K562 (cell line): ENCODE measurements around the gene PDIA4. TPM values are rescaled to one million over a fixed set of nuclear protein-coding genes. Genes with fewer than 3 reads are reported as not detected.

Experiments
- CBX3 ChIP-seq, 2 experiments: IDR thresholded peaks; 1 replicate in 1 of 2; 2 replicates in 1 of 2; pipeline ENCODE4 v1.6.1; 2012; ENCODE audit warnings: inconsistent platforms in 2 of 2, low read length in 2 of 2, borderline replicate concordance in 1 of 2, control low read depth in 1 of 2
- CHD1 ChIP-seq: fragments of 200-600 bp; sonication (generic); IDR thresholded peaks from one replicate; pipeline ENCODE4 v1.6.1; 2012; ENCODE audit warnings: mild to moderate bottlenecking, moderate library complexity, low read length, inconsistent platforms
- DPF2 ChIP-seq: fragments of 450-650 bp; IDR thresholded peaks from 2 replicates; pipeline ENCODE4 v1.6.1; 2016
- E2F5 ChIP-seq: sonication (generic); formaldehyde crosslinking; IDR thresholded peaks from 2 replicates; pipeline ENCODE4 v1.8.0; 2022; ENCODE audit warnings: mild to moderate bottlenecking, missing genetic modification reagents
- MECOM ChIP-seq: fragments of 250-450 bp; sonication (Bioruptor Pico); IDR thresholded peaks from 2 replicates; pipeline ENCODE4 v1.8.0; 2022; ENCODE audit warnings: inconsistent platforms
- NRF1 ChIP-seq, 2 experiments: fragments of 450-650 bp; IDR thresholded peaks in 1 of 2; conservative IDR thresholded peaks in 1 of 2; 2 replicates each; pipeline ENCODE4 v1.6.1; 2014; ENCODE audit warnings: mild to moderate bottlenecking in 2 of 2
- ZNF24 ChIP-seq: fragments of 450-650 bp; IDR thresholded peaks from 2 replicates; pipeline ENCODE4 v1.6.1; 2016
- ZNF395 ChIP-seq: fragments of 200-800 bp; sonication (Bioruptor generic); IDR thresholded peaks from 2 replicates; pipeline ENCODE4 v1.6.1; 2017; ENCODE audit warnings: missing genetic modification characterization, missing compliant biosample characterization
- polyA plus RNA-seq, 8 experiments: library from polyadenylated mRNA; depleted of rRNA in 4 of 8; stranded (reverse) in 5 of 8; unstranded in 3 of 8; fragments of >200 nt; fragmentation: Nextera tagmentation in 2 of 8; fragmentation: Illumina TruSeq in 1 of 8; extraction: Ambion mirVana in 2 of 8; extraction: Trizol in 1 of 8; gene quantifications; 2 replicates each; pipeline versions ENCODE4 v1.2.1 to v1.2.3, GENCODE V29; 2011 to 2014; ENCODE audit warnings: inconsistent platforms in 1 of 8, missing spikeins in 1 of 8
- total RNA-seq, 7 experiments: library from RNA; depleted of rRNA in 6 of 7; stranded (reverse); fragments of >200 nt in 6 of 7; fragmentation: Illumina TruSeq in 2 of 7; extraction: Trizol in 2 of 7; gene quantifications; 2 replicates each; pipeline versions ENCODE4 v1.2.1 to v1.2.3, GENCODE V29; 2011 to 2021; ENCODE audit warnings: low replicate concordance in 1 of 7

PDIA4 gene
- total and polyA plus RNA-seq, 9 of the 15 experiments (the other 6 are each of a cell fraction or from before 2014, with no cell fraction given) = 9.1 to 175 (median 146) TPM

- peak in 1 of 2 experiments; percentile 10; a peak in 1 of 3 replicates for TF ChIP-seq CBX3 (IDR thresholded peaks at IDR 0.05; ENCODE audit: borderline replicate concordance in 1 of 2, low read length in 2 of 2)
- 0 out of 2 replicates have a peak, but pooled peaks have one; percentile 9 for TF ChIP-seq ZNF395 (CRISPR knock-in tag)
- TF ChIP-seq MECOM (CRISPR knock-in tag) = no peak
- 0 out of 2 replicates have a peak, but pooled peaks have one; percentile 68 for TF ChIP-seq E2F5 (CRISPR knock-in tag)
- peak; percentile 49 to 55; a peak in 2 of 4 replicates for TF ChIP-seq NRF1 (conservative IDR thresholded peaks at IDR 0.05 in 1 of 2, IDR thresholded peaks at IDR 0.05 in 1 of 2)
- peak; percentile 70 for TF ChIP-seq CHD1
- TF ChIP-seq DPF2 = peak; percentile 10
- peak; percentile 92 for TF ChIP-seq ZNF24
Observed at GRCh38 chr7:148987751-148988512, 40.4 kb downstream of the PDIA4 start (continued).
